Measurements from ENCODE around the gene ARHGEF28. TPM values are rescaled to one million over a fixed set of nuclear protein-coding genes. Genes with fewer than 3 reads are reported as not detected.
A peak's percentile ranks its signal among the peaks of the same experiment; 100 is the strongest.

Gene ARHGEF28
- total RNA-seq, 1 donor from 2014 or later: 8.5 TPM

DNA sequence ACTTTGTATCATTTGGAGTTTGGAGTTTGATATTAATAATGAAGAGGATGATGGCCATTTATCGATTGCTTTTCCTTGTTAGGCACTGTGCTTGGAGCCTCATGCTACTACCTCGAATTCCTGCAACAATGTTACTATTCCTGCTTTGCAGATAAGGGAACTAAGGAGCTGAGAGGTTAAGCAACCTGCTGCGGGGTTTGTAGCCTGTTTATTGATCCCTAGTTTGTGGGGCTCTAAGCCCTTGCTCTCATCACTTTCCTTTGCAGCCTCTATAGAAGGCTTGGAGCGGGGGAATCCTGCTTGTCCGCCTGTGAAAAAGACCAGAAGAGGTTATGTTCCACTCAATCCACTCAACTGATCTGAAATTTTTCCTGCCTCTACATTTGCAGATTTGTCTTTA, 15.8 kb downstream of the ARHGEF28 start:
- Histone ChIP-seq H3K9me3 (ENCODE audit: insufficient read depth, low read depth, low read length) (no peaks in the 10 kb centered on the region), H4K20me1 (ENCODE audit: insufficient read depth, low read length) (no peaks in the 10 kb centered on the region), H3K36me3 (ENCODE audit: insufficient read depth, low read length) (no peaks in the 10 kb centered on the region), H3K4me1 (ENCODE audit: insufficient read depth, low read length) (peaks cover 45% of the 10 kb centered on the region), H3K79me2 (ENCODE audit: insufficient read depth, low read length) (peaks cover 28% of the 10 kb centered on the region), H3K9ac (ENCODE audit: low read length) (no peak overlapping the region), H2AFZ (ENCODE audit: low read depth, low read length) (no peak overlapping the region), H3K27me3 (ENCODE audit: insufficient read depth, low read length) (no peaks in the 10 kb centered on the region), H3K27ac (ENCODE audit: low read depth, low read length) (no peak overlapping the region), H3K4me3 (ENCODE audit: insufficient read depth, low read depth, low read length) (no peak overlapping the region), H3K4me2 (ENCODE audit: low read length) (peak overlapping the region; percentile 41)
- TF ChIP-seq, protein P1, sequence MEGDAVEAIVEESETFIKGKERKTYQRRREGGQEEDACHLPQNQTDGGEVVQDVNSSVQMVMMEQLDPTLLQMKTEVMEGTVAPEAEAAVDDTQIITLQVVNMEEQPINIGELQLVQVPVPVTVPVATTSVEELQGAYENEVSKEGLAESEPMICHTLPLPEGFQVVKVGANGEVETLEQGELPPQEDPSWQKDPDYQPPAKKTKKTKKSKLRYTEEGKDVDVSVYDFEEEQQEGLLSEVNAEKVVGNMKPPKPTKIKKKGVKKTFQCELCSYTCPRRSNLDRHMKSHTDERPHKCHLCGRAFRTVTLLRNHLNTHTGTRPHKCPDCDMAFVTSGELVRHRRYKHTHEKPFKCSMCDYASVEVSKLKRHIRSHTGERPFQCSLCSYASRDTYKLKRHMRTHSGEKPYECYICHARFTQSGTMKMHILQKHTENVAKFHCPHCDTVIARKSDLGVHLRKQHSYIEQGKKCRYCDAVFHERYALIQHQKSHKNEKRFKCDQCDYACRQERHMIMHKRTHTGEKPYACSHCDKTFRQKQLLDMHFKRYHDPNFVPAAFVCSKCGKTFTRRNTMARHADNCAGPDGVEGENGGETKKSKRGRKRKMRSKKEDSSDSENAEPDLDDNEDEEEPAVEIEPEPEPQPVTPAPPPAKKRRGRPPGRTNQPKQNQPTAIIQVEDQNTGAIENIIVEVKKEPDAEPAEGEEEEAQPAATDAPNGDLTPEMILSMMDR (IDR thresholded peaks at IDR 0.05; ENCODE audit: insufficient read depth, low read depth, low read length): no peak
- TF ChIP-seq EZH2 (IDR thresholded peaks at IDR 0.05; ENCODE audit: insufficient read depth, low read length): no peak
- Mint-ChIP-seq H3K27me3 (ENCODE audit: low read depth, unreplicated experiment) (no peaks in the 10 kb centered on the region), H3K9me3 (ENCODE audit: unreplicated experiment) (no peaks in the 10 kb centered on the region), H3K4me1 (ENCODE audit: low read depth, unreplicated experiment) (peaks cover 35% of the 10 kb centered on the region), H3K36me3 (ENCODE audit: low read depth, unreplicated experiment) (no peaks in the 10 kb centered on the region), H3K4me3 (ENCODE audit: unreplicated experiment) (no peak overlapping the region), H3K27ac (ENCODE audit: unreplicated experiment) (no peak overlapping the region)
- FAIRE-seq (no peak), DNase-seq (ENCODE audit: low read depth) (no peak)

DNA sequence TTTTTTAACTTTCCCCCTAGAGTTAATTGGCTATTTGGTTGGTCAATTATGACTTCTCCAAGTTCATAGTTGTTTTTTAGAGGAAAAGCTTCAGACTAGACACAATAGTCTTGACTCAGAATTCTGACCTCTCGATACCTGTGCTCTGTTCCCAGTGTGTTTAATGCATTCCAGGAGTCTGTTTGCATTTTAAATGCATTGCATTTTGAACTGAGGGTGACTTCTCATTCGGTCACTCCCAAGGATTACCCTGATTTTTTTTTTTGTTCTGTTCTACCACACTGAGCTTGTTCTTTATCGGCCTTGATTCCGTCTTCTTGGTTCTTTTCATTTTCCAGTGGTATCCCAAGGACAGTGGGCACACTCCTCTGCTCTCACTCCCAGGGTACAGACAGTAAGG, 16.3 kb downstream of the ARHGEF28 start:
- Histone ChIP-seq H3K4me3 (ENCODE audit: insufficient read depth, low read depth, low read length) (no peak overlapping the region), H3K79me2 (ENCODE audit: insufficient read depth, low read length) (peaks cover 26% of the 10 kb centered on the region), H3K4me1 (ENCODE audit: insufficient read depth, low read length) (peaks cover 45% of the 10 kb centered on the region), H3K36me3 (ENCODE audit: insufficient read depth, low read length) (no peaks in the 10 kb centered on the region), H3K9me3 (ENCODE audit: insufficient read depth, low read depth, low read length) (no peaks in the 10 kb centered on the region), H4K20me1 (ENCODE audit: insufficient read depth, low read length) (no peaks in the 10 kb centered on the region), H2AFZ (ENCODE audit: low read depth, low read length) (no peak overlapping the region), H3K27ac (ENCODE audit: low read depth, low read length) (no peak overlapping the region), H3K9ac (ENCODE audit: low read length) (no peak overlapping the region), H3K27me3 (ENCODE audit: insufficient read depth, low read length) (no peaks in the 10 kb centered on the region), H3K4me2 (ENCODE audit: low read length) (peak overlapping the region; percentile 41)
- no peak for TF ChIP-seq EZH2 (IDR thresholded peaks at IDR 0.05; ENCODE audit: insufficient read depth, low read length)
- TF ChIP-seq, protein P1 (IDR thresholded peaks at IDR 0.05; ENCODE audit: insufficient read depth, low read depth, low read length): no peak
- no peaks in the 10 kb centered on the region for H3K9me3 Mint-ChIP-seq (ENCODE audit: unreplicated experiment)
- no peaks in the 10 kb centered on the region for H3K27me3 Mint-ChIP-seq (ENCODE audit: low read depth, unreplicated experiment)
- no peak for FAIRE-seq
- no peaks in the 10 kb centered on the region for H3K36me3 Mint-ChIP-seq (ENCODE audit: low read depth, unreplicated experiment)
- peak overlapping the region; percentile 47 for H3K4me3 Mint-ChIP-seq (ENCODE audit: unreplicated experiment)
- no peak overlapping the region for H3K27ac Mint-ChIP-seq (ENCODE audit: unreplicated experiment)
- H3K4me1 Mint-ChIP-seq (ENCODE audit: low read depth, unreplicated experiment): peaks cover 35% of the 10 kb centered on the region
- peak; percentile 10 for DNase-seq (ENCODE audit: low read depth)

DNA sequence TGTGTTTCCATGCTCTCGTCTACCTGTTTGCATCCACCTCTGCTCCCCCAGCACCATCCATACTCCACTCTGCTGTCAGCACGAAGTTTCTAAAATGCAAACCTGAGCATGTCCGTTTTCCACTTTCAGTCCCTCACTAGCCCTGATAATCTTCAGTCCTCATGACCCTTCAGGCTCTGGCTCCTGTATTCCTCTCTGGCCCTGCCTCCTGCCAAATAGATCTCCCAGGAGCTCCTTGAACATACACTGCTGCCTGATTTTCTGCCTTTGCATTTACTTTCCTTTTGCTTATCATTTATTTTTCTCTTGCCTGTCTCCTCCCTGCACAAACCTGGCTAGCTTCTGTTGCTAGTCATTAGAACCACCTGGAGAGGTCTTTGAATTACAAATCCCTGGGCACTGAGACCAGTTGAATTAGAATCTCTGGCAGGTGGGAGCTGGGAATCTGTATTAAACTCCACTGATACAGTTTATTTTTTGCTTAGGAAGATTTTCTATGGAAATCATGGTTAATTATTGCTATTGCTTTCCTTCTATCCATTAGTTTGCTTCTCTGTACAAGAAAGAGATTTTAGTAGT, 18.5 kb downstream of the ARHGEF28 start:
- H3K9ac ChIP-seq (ENCODE audit: low read length): no peak overlapping the region
- no peaks in the 10 kb centered on the region for H3K9me3 ChIP-seq (ENCODE audit: insufficient read depth, low read depth, low read length)
- H3K4me1 ChIP-seq (ENCODE audit: insufficient read depth, low read length): peaks cover 31% of the 10 kb centered on the region
- H3K79me2 ChIP-seq (ENCODE audit: insufficient read depth, low read length): peaks cover 30% of the 10 kb centered on the region
- H2AFZ ChIP-seq (ENCODE audit: low read depth, low read length): no peak overlapping the region
- H3K4me1 Mint-ChIP-seq (ENCODE audit: low read depth, unreplicated experiment): peaks cover 22% of the 10 kb centered on the region
- no peaks in the 10 kb centered on the region for H3K27me3 ChIP-seq (ENCODE audit: insufficient read depth, low read length)
- no peaks in the 10 kb centered on the region for H3K27me3 Mint-ChIP-seq (ENCODE audit: low read depth, unreplicated experiment)
- DNase-seq (ENCODE audit: low read depth): no peak
- H3K9me3 Mint-ChIP-seq (ENCODE audit: unreplicated experiment): no peaks in the 10 kb centered on the region
- no peak overlapping the region for H3K27ac Mint-ChIP-seq (ENCODE audit: unreplicated experiment)
- H3K4me3 ChIP-seq (ENCODE audit: insufficient read depth, low read depth, low read length): no peak overlapping the region
- no peaks in the 10 kb centered on the region for H3K36me3 ChIP-seq (ENCODE audit: insufficient read depth, low read length)
- no peak overlapping the region for H3K27ac ChIP-seq (ENCODE audit: low read depth, low read length)
- H4K20me1 ChIP-seq (ENCODE audit: insufficient read depth, low read length): no peaks in the 10 kb centered on the region
- no peak overlapping the region for H3K4me2 ChIP-seq (ENCODE audit: low read length)
- H3K4me3 Mint-ChIP-seq (ENCODE audit: unreplicated experiment): no peak overlapping the region
- TF ChIP-seq, protein P1 (IDR thresholded peaks at IDR 0.05; ENCODE audit: insufficient read depth, low read depth, low read length): no peak
- TF ChIP-seq EZH2 (IDR thresholded peaks at IDR 0.05; ENCODE audit: insufficient read depth, low read length): no peak
- H3K36me3 Mint-ChIP-seq (ENCODE audit: low read depth, unreplicated experiment): no peaks in the 10 kb centered on the region
- no peak for FAIRE-seq
